B cell (primary cell): Measurements from ENCODE around the gene ARHGEF10L.

ENCODE experiments used
- EZH2 ChIP-seq: IDR thresholded peaks from 2 replicates; pipeline ENCODE4 v1.6.1; 2012; ENCODE audit warnings: borderline replicate concordance, low read depth, mild to moderate bottlenecking, moderate library complexity, low read length; ENCODE audit not compliant: insufficient read depth, poor library complexity, severe bottlenecking
- TF ChIP-seq, protein P1 (sequence below): fragments of 200-600 bp; IDR thresholded peaks from one replicate; pipeline ENCODE4 v1.8.0; 2022; ENCODE audit warnings: antibody characterized with exemption, mild to moderate bottlenecking

DNA sequence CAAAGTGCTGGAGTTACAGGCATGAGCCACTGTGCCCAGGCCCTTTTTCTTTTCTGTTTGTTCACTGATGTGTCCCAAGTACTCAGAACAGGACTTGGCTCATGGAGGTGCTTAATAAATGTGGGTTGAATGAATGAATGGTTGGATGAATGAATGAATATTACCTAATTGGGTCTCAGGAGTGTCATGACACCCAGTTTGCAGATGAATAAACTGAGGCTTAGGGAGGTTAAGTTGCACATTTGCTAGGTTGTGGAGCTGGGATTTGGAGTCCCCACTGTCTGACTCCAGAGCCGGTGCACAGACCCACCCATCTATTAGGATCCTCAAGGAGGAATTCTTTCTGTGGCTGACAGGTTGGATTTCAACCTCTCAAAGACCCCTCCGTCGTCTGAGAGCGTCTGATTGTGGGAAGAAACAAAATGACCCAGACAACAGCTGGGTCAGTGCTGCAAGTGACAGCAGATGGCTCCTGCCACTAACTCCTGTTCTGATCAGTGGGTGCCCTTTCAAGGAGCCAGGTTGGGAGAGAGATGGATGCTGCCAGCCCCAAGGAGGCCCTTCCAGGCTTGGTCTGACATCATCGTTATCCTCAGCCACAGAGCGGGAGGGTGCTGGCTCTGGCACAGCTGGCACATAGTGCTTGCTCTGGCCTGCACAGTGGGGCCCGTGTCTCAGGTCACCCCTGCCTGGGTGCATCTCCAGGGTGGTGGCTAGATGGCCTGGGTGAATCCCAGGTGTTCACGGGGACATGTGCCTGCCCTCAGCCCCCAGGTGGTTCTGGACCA, 24.2 kb downstream of the ARHGEF10L start:
- TF ChIP-seq, protein P1, sequence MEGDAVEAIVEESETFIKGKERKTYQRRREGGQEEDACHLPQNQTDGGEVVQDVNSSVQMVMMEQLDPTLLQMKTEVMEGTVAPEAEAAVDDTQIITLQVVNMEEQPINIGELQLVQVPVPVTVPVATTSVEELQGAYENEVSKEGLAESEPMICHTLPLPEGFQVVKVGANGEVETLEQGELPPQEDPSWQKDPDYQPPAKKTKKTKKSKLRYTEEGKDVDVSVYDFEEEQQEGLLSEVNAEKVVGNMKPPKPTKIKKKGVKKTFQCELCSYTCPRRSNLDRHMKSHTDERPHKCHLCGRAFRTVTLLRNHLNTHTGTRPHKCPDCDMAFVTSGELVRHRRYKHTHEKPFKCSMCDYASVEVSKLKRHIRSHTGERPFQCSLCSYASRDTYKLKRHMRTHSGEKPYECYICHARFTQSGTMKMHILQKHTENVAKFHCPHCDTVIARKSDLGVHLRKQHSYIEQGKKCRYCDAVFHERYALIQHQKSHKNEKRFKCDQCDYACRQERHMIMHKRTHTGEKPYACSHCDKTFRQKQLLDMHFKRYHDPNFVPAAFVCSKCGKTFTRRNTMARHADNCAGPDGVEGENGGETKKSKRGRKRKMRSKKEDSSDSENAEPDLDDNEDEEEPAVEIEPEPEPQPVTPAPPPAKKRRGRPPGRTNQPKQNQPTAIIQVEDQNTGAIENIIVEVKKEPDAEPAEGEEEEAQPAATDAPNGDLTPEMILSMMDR = no peak
- TF ChIP-seq EZH2 = no peak
